ENCODE results near the gene SPAG17. TPM values are rescaled to one million over a fixed set of nuclear protein-coding genes. Genes with fewer than 3 reads are reported as not detected.
"Not testable (repeated sequence)": the region's sequence is repeated elsewhere in the genome, so short reads cannot be mapped to it uniquely, and the experiment has no call there.

SPAG17 gene
- total RNA-seq, 1 donor from 2014 or later = 1.9 TPM

DNA sequence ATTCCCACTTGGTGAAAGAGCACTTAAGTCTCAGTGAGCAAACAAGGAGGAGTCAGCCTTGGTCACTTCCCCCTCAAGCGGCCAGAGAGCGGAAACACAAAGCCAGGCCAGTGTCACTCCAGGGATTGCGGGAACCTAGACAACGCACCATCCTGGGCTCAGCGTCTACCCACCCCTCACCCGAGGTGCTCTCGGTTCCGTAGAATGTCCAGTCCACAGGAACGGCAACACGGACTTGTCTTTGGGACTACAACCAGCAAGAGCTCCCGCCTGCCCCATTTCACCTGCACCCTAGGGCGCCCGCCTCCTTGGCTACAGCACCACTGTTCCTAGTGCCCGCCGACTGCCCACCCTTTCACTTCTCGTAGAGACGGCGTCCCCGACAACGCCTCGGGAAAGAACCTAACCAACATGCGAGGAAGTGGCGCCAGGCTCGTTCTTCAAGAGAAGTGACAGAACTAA lies 256.1 kb downstream of the SPAG17 start:
- Mint-ChIP-seq H3K4me3 (ENCODE audit: unreplicated experiment) (peak overlapping the region; percentile 98), H3K36me3 (ENCODE audit: low read depth, unreplicated experiment) (no peaks in the 10 kb centered on the region), H3K27ac (ENCODE audit: unreplicated experiment) (peak overlapping the region; percentile 72), H3K9me3 (ENCODE audit: unreplicated experiment) (no peaks in the 10 kb centered on the region), H3K4me1 (ENCODE audit: low read depth, unreplicated experiment) (peaks cover 18% of the 10 kb centered on the region), H3K27me3 (ENCODE audit: low read depth, unreplicated experiment) (no peaks in the 10 kb centered on the region)
- Histone ChIP-seq H2AFZ (ENCODE audit: low read depth, low read length) (peak overlapping the region; percentile 96), H3K79me2 (ENCODE audit: insufficient read depth, low read length) (peaks cover 92% of the 10 kb centered on the region), H3K4me1 (ENCODE audit: insufficient read depth, low read length) (peaks cover 12% of the 10 kb centered on the region), H3K27me3 (ENCODE audit: insufficient read depth, low read length) (no peaks in the 10 kb centered on the region), H3K4me2 (ENCODE audit: low read length) (peak overlapping the region; percentile 86), H3K9me3 (ENCODE audit: insufficient read depth, low read depth, low read length) (no peaks in the 10 kb centered on the region), H4K20me1 (ENCODE audit: insufficient read depth, low read length) (peaks cover 53% of the 10 kb centered on the region), H3K4me3 (ENCODE audit: insufficient read depth, low read depth, low read length) (peak overlapping the region; percentile 96), H3K9ac (ENCODE audit: low read length) (peak overlapping the region; percentile 84), H3K36me3 (ENCODE audit: insufficient read depth, low read length) (no peaks in the 10 kb centered on the region), H3K27ac (ENCODE audit: low read depth, low read length) (peak overlapping the region; percentile 73)
- TF ChIP-seq, protein P1, sequence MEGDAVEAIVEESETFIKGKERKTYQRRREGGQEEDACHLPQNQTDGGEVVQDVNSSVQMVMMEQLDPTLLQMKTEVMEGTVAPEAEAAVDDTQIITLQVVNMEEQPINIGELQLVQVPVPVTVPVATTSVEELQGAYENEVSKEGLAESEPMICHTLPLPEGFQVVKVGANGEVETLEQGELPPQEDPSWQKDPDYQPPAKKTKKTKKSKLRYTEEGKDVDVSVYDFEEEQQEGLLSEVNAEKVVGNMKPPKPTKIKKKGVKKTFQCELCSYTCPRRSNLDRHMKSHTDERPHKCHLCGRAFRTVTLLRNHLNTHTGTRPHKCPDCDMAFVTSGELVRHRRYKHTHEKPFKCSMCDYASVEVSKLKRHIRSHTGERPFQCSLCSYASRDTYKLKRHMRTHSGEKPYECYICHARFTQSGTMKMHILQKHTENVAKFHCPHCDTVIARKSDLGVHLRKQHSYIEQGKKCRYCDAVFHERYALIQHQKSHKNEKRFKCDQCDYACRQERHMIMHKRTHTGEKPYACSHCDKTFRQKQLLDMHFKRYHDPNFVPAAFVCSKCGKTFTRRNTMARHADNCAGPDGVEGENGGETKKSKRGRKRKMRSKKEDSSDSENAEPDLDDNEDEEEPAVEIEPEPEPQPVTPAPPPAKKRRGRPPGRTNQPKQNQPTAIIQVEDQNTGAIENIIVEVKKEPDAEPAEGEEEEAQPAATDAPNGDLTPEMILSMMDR (IDR thresholded peaks at IDR 0.05; ENCODE audit: insufficient read depth, low read depth, low read length) = peak; percentile 10
- no peak for TF ChIP-seq EZH2 (IDR thresholded peaks at IDR 0.05; ENCODE audit: insufficient read depth, low read length)
- no peak for FAIRE-seq
- DNase-seq (ENCODE audit: low read depth) = peak; percentile 44

DNA sequence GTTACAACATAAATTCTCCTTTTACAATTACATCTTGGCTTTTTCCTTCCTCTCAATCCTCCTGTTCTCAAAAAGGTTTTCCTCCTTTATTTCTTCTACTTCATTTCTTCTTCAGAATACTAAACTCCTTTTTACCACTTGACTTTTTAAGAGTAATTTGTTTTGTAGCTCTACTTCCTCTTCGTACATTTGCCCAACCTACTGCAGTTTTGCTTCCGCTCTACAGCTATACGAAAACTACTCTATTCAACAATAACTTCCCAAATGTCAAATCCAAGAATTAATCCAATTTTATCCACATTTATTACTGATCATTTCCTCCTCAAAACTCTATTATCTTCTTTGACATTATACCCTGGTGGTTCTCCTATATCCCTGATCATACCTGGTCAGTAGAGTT lies 259.0 kb downstream of the SPAG17 start:
- no peak for TF ChIP-seq EZH2 (IDR thresholded peaks at IDR 0.05; ENCODE audit: insufficient read depth, low read length)
- TF ChIP-seq, protein P1 (IDR thresholded peaks at IDR 0.05; ENCODE audit: insufficient read depth, low read depth, low read length) = no peak
- H3K27ac ChIP-seq (ENCODE audit: low read depth, low read length) = no peak overlapping the region
- Mint-ChIP-seq H3K9me3 (ENCODE audit: unreplicated experiment) (no peaks in the 10 kb centered on the region), H3K27ac (ENCODE audit: unreplicated experiment) (no peak overlapping the region), H3K4me3 (ENCODE audit: unreplicated experiment) (no peak overlapping the region), H3K36me3 (ENCODE audit: low read depth, unreplicated experiment) (no peaks in the 10 kb centered on the region), H3K4me1 (ENCODE audit: low read depth, unreplicated experiment) (peaks cover 14% of the 10 kb centered on the region), H3K27me3 (ENCODE audit: low read depth, unreplicated experiment) (no peaks in the 10 kb centered on the region)
- no peak overlapping the region for H3K9ac ChIP-seq (ENCODE audit: low read length)
- H2AFZ ChIP-seq (ENCODE audit: low read depth, low read length) = no peak overlapping the region
- H3K4me3 ChIP-seq (ENCODE audit: insufficient read depth, low read depth, low read length) = no peak overlapping the region
- H3K36me3 ChIP-seq (ENCODE audit: insufficient read depth, low read length) = no peaks in the 10 kb centered on the region
- peaks cover 80% of the 10 kb centered on the region for H3K79me2 ChIP-seq (ENCODE audit: insufficient read depth, low read length)
- H3K9me3 ChIP-seq (ENCODE audit: insufficient read depth, low read depth, low read length) = no peaks in the 10 kb centered on the region
- no peaks in the 10 kb centered on the region for H3K27me3 ChIP-seq (ENCODE audit: insufficient read depth, low read length)
- FAIRE-seq (no peak), DNase-seq (ENCODE audit: low read depth) (no peak)
- H3K4me1 ChIP-seq (ENCODE audit: insufficient read depth, low read length) = peaks cover 10% of the 10 kb centered on the region
- peaks cover 47% of the 10 kb centered on the region for H4K20me1 ChIP-seq (ENCODE audit: insufficient read depth, low read length)
- no peak overlapping the region for H3K4me2 ChIP-seq (ENCODE audit: low read length)

DNA sequence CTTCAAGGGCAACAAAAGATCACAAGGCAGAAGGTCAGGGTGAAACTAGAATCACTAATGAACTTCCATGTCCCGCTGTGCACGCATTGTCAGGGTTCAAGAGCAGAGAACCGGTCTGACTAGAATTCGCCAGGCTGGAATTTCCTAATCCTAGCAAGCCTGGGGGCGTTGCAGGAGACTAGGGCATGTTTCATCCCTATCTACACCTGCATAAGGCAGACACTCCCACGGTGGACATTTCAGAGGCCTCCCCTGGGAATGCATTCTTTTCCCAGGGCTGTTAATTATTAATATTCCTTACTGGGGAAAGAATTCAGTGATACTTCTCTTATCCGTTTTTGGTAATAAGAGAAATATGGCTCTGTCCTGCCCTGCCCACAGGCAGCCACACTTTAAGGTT lies 262.3 kb downstream of the SPAG17 start:
- Histone ChIP-seq H3K79me2 (ENCODE audit: insufficient read depth, low read length) (peaks cover 56% of the 10 kb centered on the region), H4K20me1 (ENCODE audit: insufficient read depth, low read length) (peaks cover 38% of the 10 kb centered on the region)
- not testable (repeated sequence) for H3K27ac ChIP-seq (ENCODE audit: low read depth, low read length); DNase-seq (ENCODE audit: low read depth); H2AFZ ChIP-seq (ENCODE audit: low read depth, low read length); H3K27me3 Mint-ChIP-seq (ENCODE audit: low read depth, unreplicated experiment); H3K27ac Mint-ChIP-seq (ENCODE audit: unreplicated experiment); H3K4me1 Mint-ChIP-seq (ENCODE audit: low read depth, unreplicated experiment); H3K27me3 ChIP-seq (ENCODE audit: insufficient read depth, low read length); H3K36me3 ChIP-seq (ENCODE audit: insufficient read depth, low read length); H3K9me3 ChIP-seq (ENCODE audit: insufficient read depth, low read depth, low read length); H3K36me3 Mint-ChIP-seq (ENCODE audit: low read depth, unreplicated experiment); FAIRE-seq; H3K9ac ChIP-seq (ENCODE audit: low read length); H3K4me3 Mint-ChIP-seq (ENCODE audit: unreplicated experiment); H3K4me2 ChIP-seq (ENCODE audit: low read length); H3K9me3 Mint-ChIP-seq (ENCODE audit: unreplicated experiment); H3K4me3 ChIP-seq (ENCODE audit: insufficient read depth, low read depth, low read length); H3K4me1 ChIP-seq (ENCODE audit: insufficient read depth, low read length)

Measured in astrocyte (in vitro differentiated cells and primary cell).